Vagina (tissue), 2 donors: ENCODE results near the gene RAD54L2.

Experiments used
- CTCF ChIP-seq, 3 experiments: fragments of 450-650 bp in 2 of 3; fragments of 200-600 bp in 1 of 3; sonication (generic) in 1 of 3; IDR thresholded peaks; one replicate each; pipeline ENCODE4 v1.5.1; 2017 to 2019; ENCODE audit warnings: antibody characterized with exemption in 3 of 3, mild to moderate bottlenecking in 2 of 3, moderate library complexity in 2 of 3
- POLR2A ChIP-seq, 2 donors: fragments of 450-650 bp; IDR thresholded peaks; one replicate each; pipeline ENCODE4 v1.6.1; 2017; ENCODE audit warnings: antibody characterized with exemption in 2 of 2, mild to moderate bottlenecking in 2 of 2, moderate library complexity in 2 of 2
- POLR2AphosphoS5 ChIP-seq, 2 donors: sonication (generic); formaldehyde crosslinking; IDR thresholded peaks; one replicate each; pipeline ENCODE4 v1.9.0; 2017; ENCODE audit warnings: antibody characterized with exemption in 2 of 2, mild to moderate bottlenecking in 2 of 2, low read depth in 1 of 2; ENCODE audit not compliant: insufficient read depth in 1 of 2

- TF ChIP-seq POLR2AphosphoS5 (IDR thresholded peaks at IDR 0.05; ENCODE audit: insufficient read depth in 1 of 2, low read depth in 1 of 2) (no peak), CTCF (IDR thresholded peaks at IDR 0.05) (no peak), POLR2A (IDR thresholded peaks at IDR 0.05) (no peak)
These were observed 46.7 kb downstream of the RAD54L2 start for GRCh38 chr3:51585197-51585596.
